ENCODE data around the gene KCTD5.

KCTD5 gene

GRCh38 chr16:2752850-2753732, 70.8 kb downstream of the KCTD5 start:
- DNase-seq = peak; percentile 55

DNA sequence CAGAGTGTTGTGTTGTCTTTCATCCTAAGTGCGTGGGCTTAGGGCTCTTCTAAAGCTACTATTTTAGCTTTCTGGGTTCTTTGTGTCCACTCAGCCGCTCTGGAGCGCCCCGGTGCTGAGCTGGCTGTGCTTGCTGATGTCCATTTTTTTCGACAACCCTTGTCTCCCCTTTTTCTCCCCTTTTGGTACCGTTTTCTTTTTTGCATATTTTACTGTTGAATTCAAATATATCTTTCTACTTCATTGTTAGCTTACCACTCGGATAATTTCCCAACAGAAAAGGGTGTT, 71.4 kb downstream of the KCTD5 start:
- no peak for DNase-seq

- no peak for DNase-seq
These were observed 72.8 kb downstream of the KCTD5 start for GRCh38 chr16:2755158-2755557.

GRCh38 chr16:2756288-2757015, 74.1 kb downstream of the KCTD5 start:
- DNase-seq = no peak

DNA sequence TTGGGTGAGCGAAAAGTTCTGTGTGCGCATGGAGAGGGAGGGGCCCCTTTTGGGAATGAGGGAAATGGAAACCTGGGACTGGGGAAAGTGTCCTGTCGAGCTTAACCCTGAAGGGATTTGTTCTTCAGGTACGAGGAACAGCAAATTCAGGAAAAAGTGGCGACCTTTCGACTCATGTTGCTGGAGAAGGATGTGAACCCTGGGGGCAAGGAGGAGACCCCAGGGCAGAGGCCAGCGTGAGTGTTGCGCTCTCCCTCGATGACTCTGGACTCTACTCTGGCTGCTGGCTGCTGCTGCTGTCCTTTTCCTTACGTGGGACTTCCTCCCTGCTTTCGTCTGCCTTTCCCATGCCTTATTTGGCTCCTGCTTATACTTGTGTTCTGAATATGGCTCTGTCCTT, 75.0 kb downstream of the KCTD5 start:
- DNase-seq = no peak
